Adrenal gland (tissue), 12 donors: Measurements from ENCODE around the gene SCN8A. TPM values are rescaled to one million over a fixed set of nuclear protein-coding genes. Genes with fewer than 3 reads are reported as not detected.

Source experiments
- DNase-seq, 7 donors: peaks; one replicate each; pipeline ENCODE4 v3.0.0-alpha.2; 2019 to 2020
- H3K27ac ChIP-seq, 5 donors: fragments of 200-600 bp; sonication (generic) in 4 of 5; 1 replicate in 3 of 5; 2 replicates in 2 of 5; pipeline versions ENCODE4 v1.5.1 to v1.8.0; 2016 to 2020; ENCODE audit warnings: mild to moderate bottlenecking in 1 of 5
- H3K27me3 ChIP-seq: fragments of 200-600 bp; 2 replicates; pipeline ENCODE4 v1.8.0; 2021
- H3K36me3 ChIP-seq, 2 donors: fragments of 200-600 bp; replicated peaks in 1 of 2; 1 replicate in 1 of 2; 2 replicates in 1 of 2; pipeline versions ENCODE4 v1.5.1 to v1.8.0; 2018 to 2022
- H3K4me1 ChIP-seq, 2 donors: fragments of 200-600 bp; replicated peaks in 1 of 2; 1 replicate in 1 of 2; 2 replicates in 1 of 2; pipeline versions ENCODE4 v1.5.1 to v1.8.0; 2018 to 2021
- H3K4me3 ChIP-seq, 4 donors: fragments of 200-600 bp; sonication (generic) in 3 of 4; one replicate each; pipeline ENCODE4 v1.5.1; 2016 to 2018
- H3K9me3 ChIP-seq, 3 donors: fragments of 200-600 bp; sonication (generic) in 1 of 3; replicated peaks in 1 of 3; 1 replicate in 2 of 3; 2 replicates in 1 of 3; pipeline versions ENCODE4 v1.5.1 to v1.8.0; 2016 to 2021
- CTCF ChIP-seq, 6 experiments: fragments of 450-650 bp in 4 of 6; fragments of 200-600 bp in 2 of 6; sonication (generic) in 1 of 6; IDR thresholded peaks; 1 replicate in 5 of 6; 2 replicates in 1 of 6; pipeline versions ENCODE4 v1.5.1 to v1.8.0; 2016 to 2021; ENCODE audit warnings: antibody characterized with exemption in 6 of 6, mild to moderate bottlenecking in 2 of 6, moderate library complexity in 1 of 6
- POLR2A ChIP-seq, 2 donors: fragments of 450-650 bp; IDR thresholded peaks; one replicate each; pipeline ENCODE4 v1.6.1; 2017; ENCODE audit warnings: antibody characterized with exemption in 2 of 2, mild to moderate bottlenecking in 2 of 2, moderate library complexity in 1 of 2
- WGBS, 4 donors: extraction: QIAGEN DNeasy Blood & Tissue Kit in 2 of 4; methylation state at CpG; one replicate each; pipeline versions ENCODE4 v1.1.5 to v1.1.7; 2013 to 2017; 5-methylcytosine and 5-hydroxymethylcytosine counted together
- intact Hi-C, 2 donors: fragments of 100-400 bp; cut with DNase I; formaldehyde crosslinking; loops; one replicate each; pipeline versions ENCODE4 v1.14.1 to v1.15.0; 2022 to 2023
- polyA plus RNA-seq, 3 donors: library from polyadenylated mRNA; stranded (reverse); fragments of 200-250 nt in 2 of 3; fragments of 350-450 nt in 1 of 3; fragmentation: Illumina TruSeq in 1 of 3; extraction: RNeasy Lipid Tissue Mini Kit (QIAGEN cat#74804) in 1 of 3; gene quantifications; one replicate each; pipeline ENCODE4 v1.2.3, GENCODE V29; 2013 to 2014
- total RNA-seq, 9 donors: library from RNA; depleted of rRNA in 4 of 9; stranded (reverse); fragments of >200 nt in 4 of 9; fragments of 120-200 nt in 1 of 9; fragmentation: NEBNext Ultra II Directional in 1 of 9; extraction: Animal tissue kit (Norgen Biotek cat#: 25700) in 1 of 9; gene quantifications; one replicate each; pipeline versions ENCODE4 v1.1.0 to v1.2.4, GENCODE V29; 2013 to 2023
- donor health status: healthy with polysubstance abuse.
- donor health status: Bipolar disorder and iron deficiency.
- donor health status: DM: yes; HTN: yes; CAD: no.
- donor health status: DM: no; HTN: no; CAD: no.
- donor health status: DM: no; HTN: no; CAD: no.
- donor health status: DM: yes; HTN: yes; CAD: no.

The SCN8A gene
- total and polyA plus RNA-seq, 12 donors = 0.69 to 7.0 (median 2.0) TPM

- no peaks in the 10 kb centered on the region for H3K36me3 ChIP-seq
- TF ChIP-seq POLR2A (IDR thresholded peaks at IDR 0.05) (no peak), CTCF (IDR thresholded peaks at IDR 0.05) (no peak)
- WGBS, 4 donors = 44 to 89% (median 62%) methylated on average over 1 of the region's 1 CpG
- H3K4me1 ChIP-seq = peaks cover 0 to 14% of the 10 kb centered on the region in 2 donors
- no peaks in the 10 kb centered on the region for H3K27me3 ChIP-seq
- no peak overlapping the region for H3K4me3 ChIP-seq
- no peaks in the 10 kb centered on the region for H3K9me3 ChIP-seq
- DNase-seq = peak; percentile 26 to 54 (median 33)
- H3K27ac ChIP-seq = no peak overlapping the region
- intact Hi-C loops = no loop called here
Observed at GRCh38 chr12:51631591-51631990, 40.6 kb downstream of the SCN8A start.

GRCh38 chr12:51632623-51633022, 41.6 kb downstream of the SCN8A start:
- no peaks in the 10 kb centered on the region for H3K9me3 ChIP-seq
- H3K36me3 ChIP-seq = no peaks in the 10 kb centered on the region
- peaks cover 0 to 14% of the 10 kb centered on the region in 2 donors for H3K4me1 ChIP-seq
- H3K4me3 ChIP-seq = no peak overlapping the region
- H3K27ac ChIP-seq = no peak overlapping the region
- no peak for TF ChIP-seq CTCF (IDR thresholded peaks at IDR 0.05)
- TF ChIP-seq POLR2A (IDR thresholded peaks at IDR 0.05) = no peak
- WGBS, 4 donors = 51 to 71% (median 58%) methylated on average over 2 of the region's 2 CpGs
- intact Hi-C loops = no loop called here
- no peak for DNase-seq
- H3K27me3 ChIP-seq = no peaks in the 10 kb centered on the region

GRCh38 chr12:51635346-51635745, 44.3 kb downstream of the SCN8A start:
- H3K36me3 ChIP-seq = no peaks in the 10 kb centered on the region
- H3K4me1 ChIP-seq = peaks cover 0 to 6% of the 10 kb centered on the region in 2 donors
- no peaks in the 10 kb centered on the region for H3K27me3 ChIP-seq
- intact Hi-C loops = no loop called here
- H3K4me3 ChIP-seq = no peak overlapping the region
- WGBS, 4 donors = 83 to 89% (median 87%) methylated on average over 1 of the region's 1 CpG
- H3K9me3 ChIP-seq = no peaks in the 10 kb centered on the region
- H3K27ac ChIP-seq = no peak overlapping the region
- DNase-seq = no peak
- no peak for TF ChIP-seq POLR2A (IDR thresholded peaks at IDR 0.05)
- no peak for TF ChIP-seq CTCF (IDR thresholded peaks at IDR 0.05)

GRCh38 chr12:51636581-51636980, 45.5 kb downstream of the SCN8A start:
- WGBS, 4 donors = 84 to 93% (median 86%) methylated on average over 3 of the region's 3 CpGs
- intact Hi-C loops = no loop called here
- no peaks in the 10 kb centered on the region for H3K27me3 ChIP-seq
- H3K4me3 ChIP-seq = no peak overlapping the region
- TF ChIP-seq POLR2A (IDR thresholded peaks at IDR 0.05) (no peak), CTCF (IDR thresholded peaks at IDR 0.05) (no peak)
- no peak for DNase-seq
- no peaks in the 10 kb centered on the region for H3K9me3 ChIP-seq
- peaks cover 0 to 6% of the 10 kb centered on the region in 2 donors for H3K4me1 ChIP-seq
- no peaks in the 10 kb centered on the region for H3K36me3 ChIP-seq
- no peak overlapping the region for H3K27ac ChIP-seq
